COLO668 (cell line): Measurements from ENCODE around the gene ERC2.

Experiments
- DNase-seq: peaks from one replicate; lab custom pipeline; 2025; ENCODE audit not compliant: unreplicated experiment; lab: John Stamatoyannopoulos, UW

The ERC2 gene

DNA sequence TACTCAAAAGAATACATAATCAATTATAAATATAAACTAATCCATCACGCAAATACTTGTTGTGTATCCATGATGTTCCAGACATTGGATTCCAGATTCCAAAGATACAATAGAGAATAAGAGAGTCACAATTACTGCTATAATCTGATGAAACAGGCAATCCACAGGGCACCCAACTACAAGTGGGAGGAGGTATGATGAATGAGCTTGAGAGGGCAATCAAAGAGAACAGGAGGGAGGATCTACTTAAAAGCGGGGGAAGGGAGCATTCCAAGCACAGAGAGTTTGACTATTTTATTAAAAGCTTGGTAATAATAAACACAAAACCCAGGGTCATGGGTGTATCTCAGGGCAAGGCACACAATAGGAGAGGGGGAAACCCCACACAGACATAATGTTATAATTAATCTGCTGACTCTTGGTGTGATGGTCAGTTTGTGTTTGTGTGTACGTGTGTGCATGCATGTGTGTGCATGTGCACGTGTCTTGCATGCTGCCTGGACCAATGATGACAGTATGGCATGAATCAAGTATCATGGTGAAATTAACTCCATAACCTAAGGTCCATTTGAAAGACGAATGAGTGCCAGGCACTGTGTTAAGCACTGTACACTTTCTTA, 655.8 kb downstream of the ERC2 start:
- no peak for DNase-seq

DNA sequence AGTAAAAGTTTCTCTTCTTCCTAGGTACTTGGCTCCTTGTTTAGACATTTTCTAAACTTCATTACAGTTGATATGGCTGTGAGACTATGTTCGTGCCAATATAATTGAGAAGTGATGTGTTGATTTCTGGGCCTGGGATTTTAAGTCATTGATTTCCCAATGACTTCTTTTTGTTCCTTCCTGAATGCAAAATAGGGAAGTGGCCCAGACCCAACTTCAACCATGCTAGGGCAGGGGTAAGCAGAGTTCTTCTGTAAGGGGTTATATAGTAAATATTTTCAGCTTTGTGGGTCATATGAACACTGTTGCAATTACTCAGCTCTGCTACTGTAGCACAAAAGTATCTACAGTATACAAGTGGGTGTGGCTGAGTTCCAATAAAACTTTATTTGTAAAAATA, 661.1 kb downstream of the ERC2 start:
- no peak for DNase-seq

DNA sequence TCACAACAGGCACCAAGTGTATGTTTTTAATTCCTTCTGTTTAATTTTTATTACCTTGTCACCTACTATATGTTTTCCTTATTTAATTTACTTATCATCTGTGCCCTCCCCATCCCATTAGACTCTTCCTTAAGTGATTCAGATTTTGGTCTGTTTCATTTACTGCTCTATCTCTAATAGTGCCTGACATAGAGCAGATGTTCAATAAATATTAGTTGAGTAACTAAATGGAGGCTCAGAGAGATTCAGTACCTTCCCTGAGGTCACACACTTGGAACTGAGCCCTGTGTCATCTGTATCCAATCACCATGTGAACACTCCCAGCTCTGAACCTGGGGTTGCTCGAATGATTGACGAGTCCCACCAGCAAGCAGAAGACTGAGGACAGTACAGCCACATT, 663.1 kb downstream of the ERC2 start:
- DNase-seq = no peak

DNA sequence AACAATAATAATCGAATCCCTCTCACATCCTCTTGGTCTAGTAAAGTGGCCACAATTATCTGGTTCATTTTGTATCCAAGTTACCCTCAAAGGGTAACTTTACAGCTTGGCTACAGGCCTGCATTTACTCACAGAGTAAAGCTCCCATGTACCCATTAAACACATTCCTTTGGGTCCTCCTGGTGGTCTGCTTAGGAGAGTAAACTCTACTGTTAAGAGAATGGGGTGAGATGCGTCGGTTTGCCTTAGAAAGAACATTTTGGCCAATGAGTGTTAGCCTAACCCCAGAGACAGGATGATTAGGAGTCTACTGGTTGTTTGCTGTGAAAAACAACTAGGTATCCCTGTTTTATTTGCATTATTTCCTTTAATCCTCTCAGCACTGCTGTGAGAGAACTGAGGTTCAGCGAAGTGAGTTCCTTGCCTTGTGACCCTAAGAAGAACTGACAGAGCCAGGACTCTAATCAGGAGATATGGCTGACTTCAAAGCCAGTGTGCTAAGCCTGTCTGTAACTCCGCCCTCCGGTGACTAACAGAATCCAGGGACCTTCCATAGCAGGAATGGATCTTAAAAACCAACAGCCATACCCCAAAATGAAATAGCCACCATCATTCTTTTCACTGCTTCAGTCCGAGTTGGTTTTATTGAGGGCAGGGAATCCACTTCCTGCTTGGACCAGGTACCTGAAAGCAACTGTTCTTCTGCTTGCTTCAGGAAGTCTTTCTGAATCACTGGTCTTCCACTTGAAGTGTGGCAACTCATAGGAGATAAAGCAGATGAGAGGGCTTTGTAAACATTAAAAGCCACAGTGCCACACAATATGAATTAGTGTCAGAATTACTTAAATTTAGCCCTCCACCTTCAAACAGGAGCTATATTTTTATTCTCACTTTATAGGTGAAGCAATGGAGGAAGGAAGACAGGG, 663.8 kb downstream of the ERC2 start:
- DNase-seq = no peak

DNA sequence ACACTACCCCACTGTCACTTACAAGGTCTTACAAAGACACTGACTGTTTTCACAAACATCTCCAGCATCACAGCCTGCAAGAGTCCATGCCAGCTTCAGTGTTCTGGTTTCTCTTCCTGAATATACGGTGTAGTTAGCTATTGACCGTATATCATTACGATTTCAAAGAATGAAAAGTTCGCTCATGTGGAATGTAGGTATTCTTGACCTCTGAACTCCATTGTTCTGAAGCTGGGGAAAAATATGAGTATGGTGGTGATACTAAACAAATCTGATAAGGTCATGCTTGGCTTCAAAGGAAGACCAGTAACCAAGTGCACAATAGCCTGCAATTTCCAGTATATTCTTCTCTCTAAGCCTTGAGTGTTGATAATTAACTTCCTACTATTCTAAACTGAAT, 665.5 kb downstream of the ERC2 start:
- DNase-seq = no peak

DNA sequence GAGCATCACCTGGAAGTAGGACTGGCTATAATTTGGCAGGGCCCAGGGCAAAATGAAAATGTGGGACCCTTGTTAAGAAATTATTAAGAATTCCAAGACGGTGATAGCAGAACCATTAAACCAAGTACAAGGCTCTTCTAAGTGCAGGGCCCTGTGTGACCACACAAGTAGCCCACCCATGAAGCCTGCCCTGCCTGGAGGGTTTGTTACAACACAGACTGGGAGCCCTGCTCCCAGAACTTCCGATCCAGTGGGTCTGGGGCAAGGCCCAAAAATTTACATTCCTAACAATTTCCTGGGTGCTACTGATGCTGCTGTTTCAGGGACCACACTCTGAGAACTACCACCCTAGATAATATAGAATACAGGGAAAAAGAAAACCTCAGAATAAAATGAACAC, 666.6 kb downstream of the ERC2 start:
- DNase-seq = no peak

DNA sequence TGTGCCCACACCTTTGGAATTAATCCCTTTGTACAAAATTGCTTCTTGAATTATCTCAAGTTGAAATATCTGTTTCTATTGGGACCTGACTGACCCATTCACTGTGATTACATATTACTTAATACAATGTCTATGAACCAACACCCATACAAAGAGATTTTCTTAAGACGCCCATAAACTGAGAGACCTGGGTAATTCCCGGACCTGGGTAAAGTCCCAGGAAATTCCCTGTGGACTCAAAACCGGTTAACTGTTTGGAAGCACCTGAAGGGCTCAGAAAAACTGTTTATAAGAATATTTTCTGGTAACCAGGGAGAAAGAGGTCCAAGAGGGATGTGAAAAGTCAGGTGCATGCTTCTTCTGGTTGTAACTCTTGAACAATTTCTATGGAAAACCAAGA, 667.2 kb downstream of the ERC2 start:
- DNase-seq = no peak

DNA sequence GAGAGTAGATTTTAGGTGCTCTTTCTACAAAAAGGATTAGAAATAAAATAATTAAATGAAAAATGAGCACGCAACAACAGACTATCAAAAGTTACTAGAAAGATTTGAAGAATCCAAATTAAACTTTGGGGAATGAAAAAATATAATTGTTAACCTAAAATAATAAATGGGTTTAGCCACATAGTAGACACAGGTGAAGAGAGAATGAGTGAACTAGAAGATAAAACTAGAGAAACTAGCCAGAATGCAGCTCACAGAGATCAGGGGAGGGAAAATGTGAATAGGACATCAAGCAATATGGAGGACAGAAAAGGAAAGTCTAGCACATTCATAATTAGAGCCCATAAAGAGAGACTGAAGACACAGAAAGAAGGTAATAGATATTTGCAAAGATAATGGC, 670.5 kb downstream of the ERC2 start:
- DNase-seq = no peak

DNA sequence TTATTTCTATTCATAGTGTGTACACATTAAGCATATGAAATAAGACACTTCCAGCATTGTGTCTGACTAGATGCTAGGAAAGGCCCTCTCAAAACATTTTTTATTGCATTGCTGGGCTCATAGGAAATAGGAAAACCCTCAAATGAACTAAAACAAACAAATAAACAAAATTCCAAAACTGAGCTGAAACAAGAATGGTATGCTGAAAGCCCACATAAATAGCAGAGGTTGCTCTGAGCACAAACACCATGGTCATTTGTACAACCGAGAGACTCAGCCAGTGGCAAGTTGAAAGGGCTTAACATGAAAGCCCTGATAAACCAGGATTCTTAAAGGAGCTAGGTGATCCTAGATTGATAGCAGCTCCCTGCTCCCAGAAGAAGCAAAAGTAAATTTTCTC, 671.2 kb downstream of the ERC2 start:
- no peak for DNase-seq

DNA sequence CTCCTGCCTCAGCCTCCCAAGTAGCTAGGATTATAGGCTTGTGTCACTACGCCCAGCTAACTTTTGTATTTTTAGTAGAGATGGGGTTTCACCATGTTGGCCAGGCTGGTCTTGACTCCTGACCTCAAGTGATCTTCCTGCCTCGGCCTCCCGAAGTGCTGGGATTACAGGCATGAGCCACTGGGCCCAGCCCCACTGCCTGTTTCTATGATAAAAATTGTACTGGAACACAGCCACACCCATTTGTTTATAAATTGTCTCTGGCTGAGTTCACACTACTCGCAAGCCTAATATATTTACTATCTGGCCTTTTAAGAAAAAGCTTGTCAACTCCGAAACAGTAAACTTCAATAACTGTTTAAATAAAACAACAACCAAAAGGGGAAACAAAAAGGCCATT, 671.7 kb downstream of the ERC2 start:
- no peak for DNase-seq

DNA sequence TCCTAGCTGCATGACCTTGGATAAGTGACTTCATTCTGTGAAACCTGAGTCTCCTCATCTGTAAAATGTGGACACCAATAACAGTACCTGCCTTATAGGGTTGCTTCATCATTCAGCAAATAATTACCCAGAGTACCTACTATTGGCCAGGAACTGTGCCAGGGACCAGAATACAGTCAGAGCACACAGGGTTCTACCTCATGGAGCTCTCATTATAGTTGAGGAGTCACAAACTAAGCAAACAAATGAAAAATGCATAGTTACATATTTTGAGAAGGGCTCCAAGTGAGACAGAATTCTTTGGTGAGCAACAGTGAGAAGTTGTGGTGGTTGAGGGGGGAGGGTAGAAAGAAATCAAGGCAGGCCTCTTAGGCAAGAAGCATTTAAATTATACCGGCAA, 672.5 kb downstream of the ERC2 start:
- no peak for DNase-seq

DNA sequence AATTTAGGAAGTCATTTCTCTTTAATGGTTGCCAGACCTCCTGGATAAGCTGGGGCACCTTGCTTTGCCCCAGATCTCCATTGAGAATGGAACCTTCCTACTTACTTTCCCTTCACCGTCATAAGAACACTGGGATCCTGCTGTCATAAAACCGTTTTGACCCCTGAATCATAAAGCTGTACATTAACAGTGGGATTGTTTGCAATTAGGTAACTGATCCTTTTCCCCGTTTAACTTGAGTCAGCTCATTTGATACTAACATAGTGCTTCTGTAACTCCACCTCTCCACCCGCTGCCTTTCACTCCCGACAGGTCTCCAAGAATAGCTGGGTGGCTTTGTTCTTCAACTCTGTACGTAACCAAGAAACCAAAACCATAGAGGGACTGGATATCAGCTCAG, 673.0 kb downstream of the ERC2 start:
- no peak for DNase-seq

DNA sequence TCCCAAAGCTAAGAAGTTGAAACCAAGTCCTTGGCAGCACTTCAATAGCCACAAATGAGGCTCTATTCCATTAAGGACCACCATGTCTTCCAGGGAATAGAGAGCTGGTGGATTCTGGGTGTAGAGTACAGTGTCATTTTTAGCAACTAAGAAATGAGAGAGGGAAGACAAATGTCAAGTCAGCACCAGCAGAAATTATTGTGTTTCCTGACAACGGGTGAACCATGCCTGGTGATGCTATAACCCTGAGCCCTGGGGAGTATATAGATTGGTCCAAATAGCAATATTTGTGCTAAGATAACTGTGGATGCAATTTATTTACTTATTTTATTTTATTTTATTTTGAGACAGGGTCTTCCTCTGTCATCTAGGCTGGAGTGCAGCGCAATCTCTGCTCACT, 675.5 kb downstream of the ERC2 start:
- DNase-seq = no peak

DNA sequence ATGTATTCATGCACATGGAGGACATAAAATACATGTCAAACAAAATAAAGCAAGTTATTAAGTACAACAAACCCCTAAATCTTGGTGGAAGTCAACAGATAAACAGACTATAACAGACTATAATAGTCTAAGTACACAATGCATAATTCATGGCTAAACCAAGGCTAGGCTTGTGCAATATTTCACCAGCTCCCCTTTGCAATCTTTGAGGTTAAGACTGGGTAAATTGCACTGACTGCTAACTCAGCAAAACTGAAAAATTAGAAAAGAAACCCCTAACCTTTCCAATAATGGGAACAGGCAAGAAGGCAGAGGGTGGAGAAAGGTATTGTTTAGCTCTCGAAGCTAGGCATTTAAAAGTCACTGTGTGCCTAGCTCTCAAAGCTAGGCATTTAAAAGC, 676.3 kb downstream of the ERC2 start:
- DNase-seq = no peak

DNA sequence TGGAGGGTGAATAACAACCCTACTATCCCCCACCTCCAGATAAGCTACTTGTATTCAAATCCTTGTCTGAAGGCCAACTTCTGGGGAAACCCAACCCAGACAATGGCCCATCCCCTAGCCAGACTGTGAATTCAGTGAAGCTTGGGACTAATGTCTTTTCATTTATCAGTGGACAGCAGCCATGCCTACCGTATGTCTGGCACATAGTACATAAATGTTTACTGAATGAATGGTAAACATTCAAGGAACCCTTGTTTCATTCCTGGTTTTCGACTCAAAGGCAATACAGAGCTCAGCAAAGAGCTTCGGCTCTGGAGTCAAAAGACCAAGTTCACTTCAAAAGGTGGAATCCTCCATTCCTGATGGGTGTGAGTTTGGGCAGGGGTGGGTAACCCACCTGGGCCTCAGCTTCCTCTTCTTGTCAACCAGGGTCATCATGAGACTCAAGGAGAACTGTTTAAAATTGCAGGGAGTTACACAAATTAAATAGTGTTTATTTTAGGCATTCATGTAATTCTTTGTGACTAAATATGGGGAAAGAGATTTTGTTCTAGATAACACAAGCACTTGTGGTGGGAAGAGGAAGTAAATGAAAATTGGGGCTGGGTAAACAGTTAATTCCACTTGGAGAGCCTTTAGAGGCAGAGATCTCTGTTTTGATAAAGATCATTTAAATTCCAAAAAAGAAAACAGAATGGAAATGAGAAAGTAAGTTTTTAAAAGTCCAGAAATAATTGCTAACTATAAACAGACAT, 677.5 kb downstream of the ERC2 start:
- no peak for DNase-seq

DNA sequence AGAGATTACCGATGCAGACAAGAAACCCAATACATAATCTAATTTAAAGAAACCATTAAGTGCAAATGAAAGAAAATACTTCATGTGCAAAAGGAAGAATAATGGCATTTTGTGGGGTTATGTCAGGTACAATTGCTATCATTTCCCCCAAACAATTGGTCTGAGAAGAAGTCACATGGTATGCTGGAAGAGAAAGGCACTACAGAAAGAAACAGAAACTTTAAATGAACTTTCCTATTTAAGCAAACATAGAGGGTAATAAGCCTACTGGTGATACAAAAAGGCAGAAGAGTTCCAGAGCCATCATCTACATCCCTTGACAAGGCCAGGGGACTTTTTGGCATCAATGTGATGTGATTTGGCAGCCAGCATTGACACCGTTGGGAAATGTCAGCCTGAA, 678.8 kb downstream of the ERC2 start:
- DNase-seq = no peak

DNA sequence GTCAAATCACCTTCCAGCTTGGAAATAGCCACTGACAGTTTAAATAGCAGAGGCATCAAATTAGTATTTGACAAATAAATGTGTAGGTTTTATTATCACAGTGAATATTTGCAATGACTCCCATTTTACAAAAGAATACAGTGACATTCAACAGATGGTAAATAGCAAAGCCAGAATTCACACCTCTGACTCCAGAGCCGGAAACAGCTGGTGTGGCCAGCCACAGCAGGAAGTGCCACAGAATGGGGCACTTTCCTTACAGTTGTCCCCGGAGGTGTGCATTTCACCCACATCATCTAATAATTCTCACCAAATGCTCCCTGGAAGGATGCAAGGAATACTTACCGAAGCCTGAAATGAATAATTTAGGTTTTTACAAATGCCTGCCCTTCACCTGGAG, 685.5 kb downstream of the ERC2 start:
- no peak for DNase-seq

DNA sequence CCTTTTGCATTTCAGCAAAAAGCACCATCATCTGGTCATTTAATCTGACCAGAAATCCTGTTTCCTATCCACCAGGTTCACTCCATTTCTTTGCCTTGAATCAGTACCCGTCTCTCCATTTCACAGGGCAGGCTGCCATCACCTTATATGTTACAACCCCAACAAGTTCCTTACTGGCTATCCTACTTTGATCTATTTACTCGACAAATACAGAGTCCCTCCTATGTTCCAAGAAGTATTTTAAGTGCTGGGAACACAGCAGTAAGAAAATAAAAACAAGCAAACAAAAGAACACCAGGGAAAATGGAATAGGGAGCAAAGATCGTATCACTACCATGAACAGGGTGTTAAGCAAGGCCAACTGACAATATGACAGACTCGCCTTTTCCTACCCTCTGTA, 685.9 kb downstream of the ERC2 start:
- DNase-seq = no peak

DNA sequence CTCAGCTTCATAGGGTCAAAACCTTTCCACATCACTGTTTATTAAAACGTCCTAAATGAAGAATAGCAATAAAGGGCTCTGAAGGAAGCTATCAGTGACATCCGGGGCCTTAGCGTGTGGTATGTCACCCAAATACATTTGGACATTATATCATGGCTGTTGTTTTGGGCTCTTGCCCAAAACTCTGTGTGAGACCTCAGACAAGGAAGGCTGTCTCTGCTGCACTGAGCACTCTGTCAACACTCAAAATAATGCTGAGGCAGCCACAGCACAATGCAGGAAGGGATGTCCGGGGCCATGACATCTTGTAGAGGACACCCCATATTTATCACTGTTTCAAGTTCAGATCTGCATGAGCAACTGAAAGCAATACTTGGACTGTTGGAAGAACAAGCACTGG, 687.4 kb downstream of the ERC2 start:
- DNase-seq = no peak

DNA sequence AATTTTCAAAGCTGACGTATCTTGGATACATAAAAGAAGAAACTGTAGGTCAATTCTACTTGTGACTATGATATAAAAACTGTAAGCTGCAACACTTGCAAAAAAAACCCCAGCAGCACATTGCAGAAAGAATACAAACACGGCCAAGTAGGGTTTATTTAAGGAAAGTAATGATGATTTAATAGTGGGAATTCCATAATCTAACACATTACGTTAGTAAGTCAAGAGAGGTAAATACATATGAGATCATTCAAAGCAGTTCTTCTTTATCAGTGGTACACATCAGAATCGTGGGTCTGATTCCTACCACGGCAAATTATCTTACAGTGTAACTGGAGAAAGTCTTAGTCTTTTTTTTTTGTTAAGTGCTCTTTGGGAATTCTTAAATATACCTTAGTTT, 688.7 kb downstream of the ERC2 start:
- DNase-seq = no peak

DNA sequence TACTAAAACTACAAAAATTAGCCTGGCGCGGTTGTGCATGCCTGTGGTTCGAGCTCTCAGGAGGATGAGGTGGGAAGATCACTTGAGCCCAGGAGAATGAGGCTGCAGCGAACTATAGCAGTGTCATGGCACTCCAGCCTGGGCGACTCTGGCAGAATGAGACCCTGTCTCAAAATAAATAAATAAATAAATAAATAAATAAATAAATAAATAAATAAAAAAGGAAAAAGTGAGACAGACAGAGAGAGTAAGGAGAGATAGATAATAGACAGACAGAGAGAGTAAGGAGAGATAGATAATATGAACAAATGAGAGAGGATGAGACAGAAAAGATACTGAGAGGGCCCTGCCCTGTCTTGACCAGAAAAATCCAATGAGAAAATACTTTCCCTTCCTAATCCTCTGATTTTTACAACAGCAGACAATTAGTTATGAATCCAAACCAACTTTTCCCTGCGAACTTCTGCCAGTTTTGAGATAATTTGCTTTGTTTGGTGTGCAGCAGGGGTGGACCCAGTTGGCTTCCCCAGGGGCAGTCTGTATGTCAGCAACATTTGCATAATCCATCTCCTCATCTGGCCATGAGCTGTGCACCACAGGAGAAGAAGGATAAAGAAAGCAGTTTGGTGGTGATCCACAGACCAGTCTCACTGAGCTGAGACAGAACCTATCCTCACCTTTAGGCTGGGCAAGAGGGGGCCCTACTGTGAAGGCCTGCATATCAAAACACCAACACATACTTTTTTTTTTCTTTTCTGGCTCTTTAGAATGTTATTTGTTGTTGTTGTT, 692.7 kb downstream of the ERC2 start:
- DNase-seq = no peak
